Lower leg skin (tissue), 3 donors: Measurements from ENCODE around the gene RESP18.

Experiments
- CTCF ChIP-seq, 3 donors: fragments of 450-650 bp; IDR thresholded peaks; one replicate each; pipeline ENCODE4 v1.5.1; 2016; ENCODE audit warnings: antibody characterized with exemption in 3 of 3, mild to moderate bottlenecking in 3 of 3, moderate library complexity in 2 of 3
- POLR2A ChIP-seq, 2 donors: fragments of 450-650 bp; IDR thresholded peaks; one replicate each; pipeline ENCODE4 v1.6.1; 2016 to 2017; ENCODE audit warnings: antibody characterized with exemption in 2 of 2, mild to moderate bottlenecking in 1 of 2, moderate library complexity in 1 of 2

DNA sequence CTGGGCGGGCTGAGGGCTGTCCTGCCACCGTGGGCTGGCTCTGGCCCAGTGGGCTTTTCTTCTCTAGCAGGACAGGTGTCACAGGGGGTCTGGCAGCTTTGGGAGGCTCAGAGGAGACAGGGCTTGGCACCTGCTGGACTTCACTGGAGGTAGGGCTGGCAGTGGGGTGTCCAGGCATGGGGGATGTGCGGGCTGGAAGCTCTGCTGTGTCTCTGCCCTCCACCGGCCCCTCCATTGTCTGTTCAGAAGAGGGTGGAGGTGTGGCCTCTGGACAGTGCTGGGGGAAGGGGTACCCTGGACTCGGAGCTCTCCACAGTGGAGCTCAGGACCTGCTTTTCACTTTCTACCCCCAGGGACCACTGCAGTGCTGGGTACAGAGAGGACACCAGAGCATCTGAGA lies 32.5 kb downstream of the RESP18 start:
- TF ChIP-seq CTCF (IDR thresholded peaks at IDR 0.05), result no peak
- no peak for TF ChIP-seq POLR2A (IDR thresholded peaks at IDR 0.05)
